GM19324 (cell line): ENCODE data around the gene ELSPBP1.
"Not testable (repeated sequence)": the region's sequence is repeated elsewhere in the genome, so short reads cannot be mapped to it uniquely, and the experiment has no call there.

Experiments used
- ATAC-seq: cut with Tn5 transposase; IDR thresholded peaks from one replicate; pipeline ENCODE4 v1.9.1; 2021; ENCODE audit warnings: mild to moderate bottlenecking, moderate library complexity; ENCODE audit not compliant: unreplicated experiment, low FRiP score

ELSPBP1 gene

GRCh38 chr19:47994209-47994802 is at the start of gene ELSPBP1:
TSS of gene ELSPBP1 (plus strand) at chr19:47994632. CDS start at chr19:48008668, 14,036 bp downstream.
- ATAC-seq = no peak

- ATAC-seq = not testable (repeated sequence)
Measured at GRCh38 chr19:47949852-47950521, 44.4 kb upstream of the ELSPBP1 start.

GRCh38 chr19:47952132-47952531 is 42.3 kb upstream of the ELSPBP1 start:
- ATAC-seq = not testable (repeated sequence)

GRCh38 chr19:47955936-47956335 is 38.5 kb upstream of the ELSPBP1 start:
- ATAC-seq = not testable (repeated sequence)

- ATAC-seq = no peak
Measured at GRCh38 chr19:47973529-47973928, 20.9 kb upstream of the ELSPBP1 start.

GRCh38 chr19:47991191-47991808 is 3.1 kb upstream of the ELSPBP1 start:
- no peak for ATAC-seq

GRCh38 chr19:47992070-47992469 is 2.4 kb upstream of the ELSPBP1 start, which contains the start of gene BSPH1:
TSS of gene BSPH1 (minus strand) at chr19:47992170. CDS start at chr19:47992081, 89 bp downstream.
- ATAC-seq = no peak

GRCh38 chr19:47996230-47996727 is 1.8 kb downstream of the ELSPBP1 start:
- no peak for ATAC-seq

GRCh38 chr19:47998800-47999199 is 4.4 kb downstream of the ELSPBP1 start:
- ATAC-seq = no peak

- ATAC-seq = no peak
Measured at GRCh38 chr19:48000846-48001245, 6.4 kb downstream of the ELSPBP1 start.

GRCh38 chr19:48004236-48004635 is 9.8 kb downstream of the ELSPBP1 start:
- ATAC-seq = no peak

GRCh38 chr19:48006762-48007161 is 12.3 kb downstream of the ELSPBP1 start:
- no peak for ATAC-seq

- no peak for ATAC-seq
Measured at GRCh38 chr19:48010932-48011758, 16.7 kb downstream of the ELSPBP1 start.

GRCh38 chr19:48020686-48021085 is 26.3 kb downstream of the ELSPBP1 start:
- no peak for ATAC-seq

- no peak for ATAC-seq
Measured at GRCh38 chr19:48023011-48023410, 28.6 kb downstream of the ELSPBP1 start.

GRCh38 chr19:48023518-48023917 is 29.1 kb downstream of the ELSPBP1 start:
- ATAC-seq = no peak

- no peak for ATAC-seq
Measured at GRCh38 chr19:48025480-48025879, 31.0 kb downstream of the ELSPBP1 start.

- ATAC-seq = no peak
Measured at GRCh38 chr19:48029431-48029830, 35.0 kb downstream of the ELSPBP1 start.

GRCh38 chr19:48030073-48030472 is 35.6 kb downstream of the ELSPBP1 start:
- ATAC-seq = no peak

- no peak for ATAC-seq
Measured at GRCh38 chr19:48033604-48034003, 39.2 kb downstream of the ELSPBP1 start.

GRCh38 chr19:48036765-48037164 is 42.3 kb downstream of the ELSPBP1 start:
- ATAC-seq = no peak
